Measurements from ENCODE around the gene HMGN1. TPM values are rescaled to one million over a fixed set of nuclear protein-coding genes. Genes with fewer than 3 reads are reported as not detected.

Gene HMGN1
- total RNA-seq, 2 experiments from 2014 or later: 432 to 501 TPM

GRCh38 chr21:39326607-39327307 is 22.1 kb downstream of the HMGN1 start:
- H3K4me3 Mint-ChIP-seq: no peak overlapping the region
- H3K27ac Mint-ChIP-seq: no peak overlapping the region
- no peak for DNase-seq
- no peaks in the 10 kb centered on the region for H3K9me3 Mint-ChIP-seq
- no peaks in the 10 kb centered on the region for H3K27me3 Mint-ChIP-seq
- no peaks in the 10 kb centered on the region for H3K4me1 Mint-ChIP-seq
- H3K36me3 Mint-ChIP-seq: no peaks in the 10 kb centered on the region

DNA sequence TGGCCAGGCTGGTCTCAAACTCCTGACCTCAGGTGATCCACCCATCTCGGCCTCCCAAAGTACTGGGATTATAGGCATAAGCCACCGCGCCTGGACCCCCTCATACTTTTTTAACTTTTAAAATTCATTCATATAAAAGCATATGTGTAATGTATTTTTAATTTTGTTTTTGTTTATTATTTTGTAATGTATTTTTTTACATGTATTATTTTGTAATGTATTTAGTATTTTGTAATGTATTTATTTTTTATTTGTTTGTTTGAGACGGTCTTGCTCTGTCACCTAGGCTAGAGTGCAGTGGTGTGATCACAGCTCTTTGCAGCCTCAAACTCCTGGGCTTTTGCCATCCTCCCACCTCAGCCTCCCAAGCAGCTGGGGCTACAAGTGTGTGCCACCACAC is 23.4 kb downstream of the HMGN1 start:
- Mint-ChIP-seq H3K27me3 (no peaks in the 10 kb centered on the region), H3K9me3 (no peaks in the 10 kb centered on the region), H3K36me3 (no peaks in the 10 kb centered on the region), H3K4me3 (no peak overlapping the region), H3K27ac (no peak overlapping the region), H3K4me1 (no peaks in the 10 kb centered on the region)
- no peak for DNase-seq

DNA sequence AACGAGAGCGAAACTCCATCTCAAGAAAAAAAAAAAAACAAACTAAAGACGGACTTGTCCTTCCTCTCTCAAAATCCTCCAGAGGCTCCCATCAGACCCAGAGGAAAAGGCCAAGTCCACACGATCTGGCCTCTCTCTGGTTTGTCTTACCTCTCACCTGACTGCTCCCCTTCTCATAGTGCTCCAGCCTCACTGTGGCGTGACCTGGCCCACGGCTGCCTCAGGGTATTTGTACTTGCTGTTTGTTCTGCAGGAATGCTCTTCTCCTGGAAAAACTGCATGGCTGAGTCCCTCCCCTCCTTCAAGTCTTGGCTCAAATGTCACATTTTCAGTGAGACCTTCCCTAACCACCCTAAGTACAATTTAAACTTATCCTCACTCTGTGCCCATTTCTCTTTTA is 27.5 kb downstream of the HMGN1 start:
- Mint-ChIP-seq H3K4me1 (no peaks in the 10 kb centered on the region), H3K9me3 (no peaks in the 10 kb centered on the region), H3K4me3 (no peak overlapping the region), H3K27me3 (no peaks in the 10 kb centered on the region), H3K27ac (no peak overlapping the region), H3K36me3 (no peaks in the 10 kb centered on the region)
- no peak for DNase-seq

GRCh38 chr21:39319814-39320332 is 29.0 kb downstream of the HMGN1 start:
- no peak for DNase-seq
- Mint-ChIP-seq H3K27me3 (no peaks in the 10 kb centered on the region), H3K36me3 (no peaks in the 10 kb centered on the region), H3K4me1 (peaks cover 8% of the 10 kb centered on the region), H3K4me3 (no peak overlapping the region), H3K9me3 (no peaks in the 10 kb centered on the region), H3K27ac (no peak overlapping the region)

DNA sequence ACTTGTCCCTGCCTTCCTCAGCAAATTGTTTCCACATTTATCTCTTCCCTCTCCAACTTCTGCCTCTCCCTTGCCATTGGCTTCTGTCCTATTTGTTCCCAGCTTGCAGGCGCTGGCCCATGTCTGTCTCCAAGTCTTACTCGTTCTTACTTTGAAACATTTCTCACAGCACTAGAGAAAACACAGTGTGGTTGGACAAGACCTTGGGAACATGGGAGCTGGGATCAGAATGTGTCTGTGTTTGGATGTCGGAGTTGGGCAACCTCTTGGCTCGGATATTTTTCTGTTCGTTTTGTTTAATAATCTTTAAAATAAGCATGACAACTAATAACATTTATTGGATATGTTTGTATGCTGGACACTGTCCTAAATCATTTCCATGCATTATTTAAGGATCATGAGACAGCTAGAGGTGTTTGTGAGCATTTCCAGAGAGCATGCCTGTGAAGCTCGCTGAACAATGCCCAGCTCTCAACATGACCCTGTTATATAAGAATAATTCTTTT is 29.6 kb downstream of the HMGN1 start:
- no peaks in the 10 kb centered on the region for H3K36me3 Mint-ChIP-seq
- DNase-seq: no peak
- H3K27ac Mint-ChIP-seq: no peak overlapping the region
- H3K9me3 Mint-ChIP-seq: no peaks in the 10 kb centered on the region
- no peaks in the 10 kb centered on the region for H3K27me3 Mint-ChIP-seq
- H3K4me3 Mint-ChIP-seq: no peak overlapping the region
- peaks cover 12% of the 10 kb centered on the region for H3K4me1 Mint-ChIP-seq

DNA sequence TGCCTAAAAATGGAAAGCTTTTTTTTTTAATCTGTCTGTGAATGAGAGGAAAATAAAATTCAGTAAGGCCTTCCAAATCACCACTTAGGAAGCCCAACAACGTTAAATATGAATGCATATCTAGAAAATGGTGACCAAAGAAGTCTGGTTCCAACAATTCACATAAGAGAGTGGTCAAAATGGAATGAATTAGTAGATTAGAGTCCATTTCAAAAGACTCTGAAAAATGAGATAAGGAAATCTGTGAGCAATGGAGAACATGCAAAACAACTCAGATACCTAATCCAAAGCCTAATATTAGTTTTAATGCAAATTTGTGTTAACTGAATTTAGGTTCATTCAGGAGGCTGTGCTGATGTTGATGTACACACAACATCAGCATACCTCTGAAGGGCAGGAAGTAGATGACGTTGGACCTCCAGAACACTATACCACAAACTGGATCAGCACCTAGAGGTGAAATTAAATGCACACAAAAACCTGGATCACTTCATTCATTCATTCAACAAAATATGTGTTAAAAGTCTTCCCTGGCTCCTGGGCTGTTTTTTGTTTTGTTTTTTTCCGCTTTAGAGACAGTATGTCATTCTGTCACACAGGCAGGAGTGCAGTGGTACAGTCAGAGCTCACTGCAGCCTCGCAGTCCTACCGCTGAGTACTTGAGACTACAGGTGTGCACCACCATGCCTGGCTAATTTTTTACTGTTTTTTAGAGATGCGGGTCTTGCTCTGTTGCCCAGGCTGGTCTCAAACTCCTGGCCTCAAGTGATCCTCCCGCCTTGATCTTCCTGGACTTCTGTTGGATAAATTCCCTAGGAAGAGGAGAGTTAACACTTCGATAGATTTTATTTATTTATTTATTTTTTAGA is 30.6 kb downstream of the HMGN1 start:
- no peak for DNase-seq
- no peak overlapping the region for H3K27ac Mint-ChIP-seq
- H3K36me3 Mint-ChIP-seq: no peaks in the 10 kb centered on the region
- H3K4me3 Mint-ChIP-seq: no peak overlapping the region
- H3K4me1 Mint-ChIP-seq: peaks cover 14% of the 10 kb centered on the region
- H3K9me3 Mint-ChIP-seq: no peaks in the 10 kb centered on the region
- H3K27me3 Mint-ChIP-seq: no peaks in the 10 kb centered on the region

GRCh38 chr21:39317134-39318090 is 31.5 kb downstream of the HMGN1 start:
- H3K27ac Mint-ChIP-seq: no peak overlapping the region
- no peaks in the 10 kb centered on the region for H3K9me3 Mint-ChIP-seq
- H3K4me3 Mint-ChIP-seq: no peak overlapping the region
- no peaks in the 10 kb centered on the region for H3K27me3 Mint-ChIP-seq
- DNase-seq: no peak
- peaks cover 14% of the 10 kb centered on the region for H3K4me1 Mint-ChIP-seq
- H3K36me3 Mint-ChIP-seq: no peaks in the 10 kb centered on the region

DNA sequence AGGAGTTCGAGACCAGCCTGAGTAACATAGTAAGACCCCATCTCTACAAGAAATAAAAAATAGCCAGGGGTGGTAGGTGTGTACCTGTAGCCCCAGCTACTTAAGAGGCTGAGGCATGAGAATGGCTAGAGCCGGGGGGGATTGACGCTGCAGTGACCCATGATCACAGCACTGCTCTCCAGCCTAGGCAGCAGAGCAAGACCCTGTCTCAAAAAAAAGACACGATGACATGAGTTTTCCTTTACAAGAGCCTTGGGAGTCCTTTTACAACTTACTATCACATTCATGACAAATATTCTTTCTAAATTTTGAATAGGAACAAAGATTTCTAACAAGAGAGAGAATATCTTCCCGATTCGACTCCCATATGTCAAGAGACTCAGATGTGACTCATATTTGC is 32.2 kb downstream of the HMGN1 start:
- Mint-ChIP-seq H3K27ac (no peak overlapping the region), H3K27me3 (no peaks in the 10 kb centered on the region), H3K4me3 (no peak overlapping the region), H3K9me3 (no peaks in the 10 kb centered on the region), H3K4me1 (peaks cover 19% of the 10 kb centered on the region), H3K36me3 (peaks cover 5% of the 10 kb centered on the region)
- DNase-seq: no peak

DNA sequence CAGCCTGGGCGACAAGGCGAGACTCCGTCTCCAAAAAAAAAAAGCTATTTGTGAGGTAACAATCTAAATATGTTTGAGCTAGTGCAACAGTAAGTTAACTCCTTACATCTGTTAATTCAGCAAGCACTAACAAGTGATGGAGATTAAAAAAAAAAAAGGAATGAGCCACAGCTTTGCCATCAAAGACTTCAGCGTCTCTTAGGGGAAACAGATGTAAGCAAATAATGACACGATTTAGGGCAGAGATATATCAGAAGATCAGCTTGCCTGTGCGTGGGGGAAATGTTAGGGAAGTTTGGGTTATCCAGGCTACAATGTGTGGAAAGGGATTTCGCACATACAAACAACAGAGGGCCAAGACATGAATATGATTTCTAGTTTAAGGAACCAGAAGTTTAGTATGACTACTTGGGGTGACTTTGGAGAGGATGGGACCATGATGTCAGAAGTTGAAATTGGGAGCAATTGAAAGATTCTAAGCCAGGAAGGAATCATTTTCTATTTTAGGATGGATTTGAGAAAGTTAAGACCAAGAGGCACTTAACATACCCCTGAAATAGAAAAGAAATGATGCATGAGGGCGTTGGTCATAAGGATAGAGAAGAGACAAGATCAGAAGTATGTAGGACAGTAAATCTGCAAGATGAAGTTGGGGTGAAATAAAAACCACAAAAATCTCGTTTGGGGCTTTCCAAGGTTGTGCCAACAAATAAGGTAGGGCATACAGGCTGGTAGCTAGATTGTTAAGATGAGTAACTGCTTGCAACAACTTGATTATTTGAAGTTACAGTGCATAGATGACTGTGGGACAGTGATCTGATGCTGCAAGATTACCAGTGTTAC is 33.1 kb downstream of the HMGN1 start:
- Mint-ChIP-seq H3K4me3 (no peak overlapping the region), H3K27me3 (no peaks in the 10 kb centered on the region), H3K27ac (no peak overlapping the region), H3K9me3 (no peaks in the 10 kb centered on the region), H3K4me1 (peaks cover 26% of the 10 kb centered on the region), H3K36me3 (peaks cover 7% of the 10 kb centered on the region)
- DNase-seq: no peak

GRCh38 chr21:39314143-39315027 is 34.5 kb downstream of the HMGN1 start:
- peak overlapping the region; percentile 93 for H3K4me3 Mint-ChIP-seq
- peak overlapping the region; percentile 98 for H3K27ac Mint-ChIP-seq
- no peaks in the 10 kb centered on the region for H3K27me3 Mint-ChIP-seq
- peaks cover 33% of the 10 kb centered on the region for H3K4me1 Mint-ChIP-seq
- peak; percentile 54 for DNase-seq
- no peaks in the 10 kb centered on the region for H3K9me3 Mint-ChIP-seq
- peaks cover 12% of the 10 kb centered on the region for H3K36me3 Mint-ChIP-seq

- H3K9me3 Mint-ChIP-seq: no peaks in the 10 kb centered on the region
- H3K27ac Mint-ChIP-seq: peak within 1 kb of the TSS; percentile 98
- peak; percentile 83 for DNase-seq
- H3K27me3 Mint-ChIP-seq: no peaks in the 10 kb centered on the region
- peak within 1 kb of the TSS; percentile 93 for H3K4me3 Mint-ChIP-seq
- H3K4me1 Mint-ChIP-seq: peaks cover 35% of the 10 kb centered on the region
- H3K36me3 Mint-ChIP-seq: peaks cover 19% of the 10 kb centered on the region
Observed at GRCh38 chr21:39313571-39314142, 35.2 kb downstream of the HMGN1 start, which contains the start of gene BRWD1. Gene BRWD1 (minus strand): TSS chr21:39313632. CDS start chr21:39313491, 141 bp downstream.

GRCh38 chr21:39313042-39313570 is 35.8 kb downstream of the HMGN1 start:
- H3K4me3 Mint-ChIP-seq: peak overlapping the region; percentile 93
- H3K4me1 Mint-ChIP-seq: peaks cover 40% of the 10 kb centered on the region
- H3K27ac Mint-ChIP-seq: peak overlapping the region; percentile 76
- no peaks in the 10 kb centered on the region for H3K27me3 Mint-ChIP-seq
- peaks cover 20% of the 10 kb centered on the region for H3K36me3 Mint-ChIP-seq
- DNase-seq: no peak
- H3K9me3 Mint-ChIP-seq: no peaks in the 10 kb centered on the region
